H1 (cell line): ENCODE data around the gene FMN2. TPM values are rescaled to one million over a fixed set of nuclear protein-coding genes. Genes with fewer than 3 reads are reported as not detected.

Experiments
- CTCF ChIA-PET: fragments of 300-600 bp; sonication (Branson Sonifier 250); formaldehyde crosslinking; loops from one replicate; lab custom pipeline; 2021; ENCODE audit not compliant: partially characterized antibody; lab: Charles Lee
- POLR2A ChIA-PET: fragments of 300-600 bp; sonication (Branson Sonifier 250); formaldehyde crosslinking; loops from one replicate; lab custom pipeline; 2021; ENCODE audit warnings: inconsistent platforms; ENCODE audit not compliant: partially characterized antibody; lab: Charles Lee
- DNase-seq, 2 experiments: peaks; one replicate each; pipeline versions ENCODE4 v3.0.0 to v3.0.0-alpha.2; 2010 to 2022; ENCODE audit warnings: low spot score in 2 of 2, low read depth in 1 of 2, mixed read lengths in 1 of 2
- FAIRE-seq: peaks from 2 replicates; lab custom pipeline; 2011; peaks lifted over from hg19 to GRCh38; lab: Jason Lieb, UNC
- H2AFZ ChIP-seq: 2 replicates; pipeline ENCODE4 v1.8.1; 2012; ENCODE audit warnings: low read length, inconsistent platforms
- H2AK5ac ChIP-seq: 2 replicates; pipeline ENCODE4 v1.6.1; 2013; ENCODE audit warnings: low read depth, low read length
- H2BK120ac ChIP-seq: replicated peaks from 2 replicates; pipeline ENCODE3; 2013; ENCODE audit warnings: low read depth, low read length, inconsistent platforms
- H2BK12ac ChIP-seq: 2 replicates; pipeline ENCODE4 v1.6.1; 2013; ENCODE audit warnings: low read depth, low read length
- H2BK15ac ChIP-seq: 2 replicates; pipeline ENCODE4 v1.6.1; 2013; ENCODE audit warnings: low read length
- H2BK20ac ChIP-seq: 2 replicates; pipeline ENCODE4 v1.6.1; 2013; ENCODE audit warnings: low read length
- H2BK5ac ChIP-seq: 2 replicates; pipeline ENCODE4 v1.6.1; 2013; ENCODE audit warnings: low read depth, low read length
- H3K14ac ChIP-seq: 2 replicates; pipeline ENCODE4 v1.6.1; 2013; ENCODE audit warnings: inconsistent platforms; ENCODE audit not compliant: insufficient read length
- H3K18ac ChIP-seq: 2 replicates; pipeline ENCODE4 v1.6.1; 2013; ENCODE audit warnings: low read length; ENCODE audit errors: extremely low read depth
- H3K23ac ChIP-seq: 2 replicates; pipeline ENCODE4 v1.6.1; 2013; ENCODE audit warnings: inconsistent platforms; ENCODE audit not compliant: insufficient read length
- H3K23me2 ChIP-seq: 2 replicates; pipeline ENCODE4 v1.6.1; 2013; ENCODE audit warnings: low read depth, low read length
- H3K27ac ChIP-seq: 2 replicates; pipeline ENCODE4 v1.6.1; 2011; ENCODE audit warnings: low read depth, low read length, inconsistent platforms
- H3K27me3 ChIP-seq, 4 experiments: replicated peaks in 1 of 4; 1 replicate in 1 of 4; 2 replicates in 3 of 4; pipeline versions ENCODE4 v1.6.1 to v1.8.1; 2011 to 2013; ENCODE audit warnings: low read length in 3 of 4, mild to moderate bottlenecking in 3 of 4, inconsistent platforms in 2 of 4, mixed read lengths in 2 of 4, moderate library complexity in 1 of 4; ENCODE audit not compliant: control insufficient read depth in 3 of 4, insufficient read depth in 3 of 4; ENCODE audit errors: extremely low read depth in 1 of 4
- H3K36me3 ChIP-seq, 4 experiments: 2 replicates each; pipeline versions ENCODE4 v1.6.1 to v1.8.1; 2011 to 2013; ENCODE audit warnings: mild to moderate bottlenecking in 4 of 4, low read length in 3 of 4, moderate library complexity in 2 of 4, control low read depth in 1 of 4, inconsistent platforms in 1 of 4; ENCODE audit not compliant: insufficient read depth in 4 of 4, control insufficient read depth in 2 of 4
- H3K4ac ChIP-seq: replicated peaks from 2 replicates; pipeline ENCODE3; 2013; ENCODE audit warnings: low read length, low read depth, mixed read lengths, inconsistent platforms; ENCODE audit not compliant: insufficient read length
- H3K4me1 ChIP-seq, 4 experiments: replicated peaks in 1 of 4; 1 replicate in 1 of 4; 2 replicates in 3 of 4; pipeline versions ENCODE4 v1.6.1 to v1.8.1; 2011 to 2013; ENCODE audit warnings: low read length in 3 of 4, inconsistent platforms in 2 of 4, mixed read lengths in 1 of 4; ENCODE audit not compliant: insufficient read depth in 4 of 4, control insufficient read depth in 3 of 4
- H3K4me2 ChIP-seq, 2 experiments: 2 replicates each; pipeline versions ENCODE4 v1.6.1 to v1.8.1; 2011 to 2013; ENCODE audit warnings: low read depth in 2 of 2, low read length in 2 of 2, control low read depth in 1 of 2, inconsistent platforms in 1 of 2, mild to moderate bottlenecking in 1 of 2; ENCODE audit not compliant: insufficient read depth in 1 of 2
- H3K4me3 ChIP-seq, 4 experiments: fragments of 200-600, 300-600 bp in 1 of 4; sonication (generic), shearing (Covaris generic), sonication (Bioruptor Twin) in 1 of 4; 2 replicates each; pipeline versions ENCODE4 v1.5.1 to v1.8.1; 2011 to 2016; ENCODE audit warnings: low read length in 4 of 4, low read depth in 3 of 4, control low read depth in 2 of 4, inconsistent platforms in 2 of 4, mild to moderate bottlenecking in 2 of 4, mixed read lengths in 1 of 4, moderate library complexity in 1 of 4; ENCODE audit not compliant: insufficient read depth in 2 of 4; ENCODE audit errors: extremely low read depth in 1 of 4
- H3K56ac ChIP-seq: replicated peaks from 2 replicates; pipeline ENCODE3; 2013; ENCODE audit warnings: low read depth, mild to moderate bottlenecking, mixed read lengths, low read length, inconsistent platforms; ENCODE audit not compliant: insufficient read length
- H3K79me1 ChIP-seq: 2 replicates; pipeline ENCODE4 v1.6.1; 2013; ENCODE audit warnings: low read depth, low read length, control low read depth
- H3K79me2 ChIP-seq, 2 experiments: 2 replicates each; pipeline versions ENCODE4 v1.6.1 to v1.8.1; 2012 to 2013; ENCODE audit warnings: low read length in 2 of 2, mild to moderate bottlenecking in 2 of 2, inconsistent platforms in 1 of 2; ENCODE audit not compliant: insufficient read depth in 2 of 2, control insufficient read depth in 1 of 2
- H3K9ac ChIP-seq, 4 experiments: replicated peaks in 1 of 4; 1 replicate in 1 of 4; 2 replicates in 3 of 4; pipeline versions ENCODE4 v1.6.1 to v1.8.1; 2011 to 2013; ENCODE audit warnings: low read depth in 3 of 4, low read length in 3 of 4, control low read depth in 2 of 4, mild to moderate bottlenecking in 2 of 4, moderate library complexity in 2 of 4, inconsistent platforms in 1 of 4; ENCODE audit errors: extremely low read depth in 1 of 4
- H3K9me3 ChIP-seq, 2 experiments: 2 replicates each; pipeline versions ENCODE4 v1.6.1 to v1.8.1; 2012 to 2013; ENCODE audit warnings: mild to moderate bottlenecking in 2 of 2, moderate library complexity in 2 of 2, control low read depth in 1 of 2, inconsistent platforms in 1 of 2, low read depth in 1 of 2, low read length in 1 of 2, mixed read lengths in 1 of 2; ENCODE audit not compliant: insufficient read depth in 2 of 2
- H4K20me1 ChIP-seq, 2 experiments: replicated peaks in 1 of 2; 2 replicates each; pipeline versions ENCODE3 to v1.8.1; 2011 to 2013; ENCODE audit warnings: inconsistent platforms in 2 of 2, low read length in 2 of 2, mild to moderate bottlenecking in 1 of 2; ENCODE audit not compliant: insufficient read depth in 2 of 2, control insufficient read depth in 1 of 2
- H4K5ac ChIP-seq: 2 replicates; pipeline ENCODE4 v1.6.1; 2013; ENCODE audit warnings: low read length, low read depth, mixed read lengths, inconsistent platforms; ENCODE audit not compliant: insufficient read length
- H4K8ac ChIP-seq: 2 replicates; pipeline ENCODE4 v1.8.0; 2013; ENCODE audit warnings: mild to moderate bottlenecking, moderate library complexity, low read length, inconsistent platforms; ENCODE audit not compliant: insufficient read depth; ENCODE audit errors: extremely low read depth
- H4K91ac ChIP-seq: replicated peaks from 2 replicates; pipeline ENCODE3; 2013; ENCODE audit warnings: low read length, mixed read lengths, inconsistent platforms; ENCODE audit not compliant: insufficient read length
- EP300 ChIP-seq, 2 experiments: IDR thresholded peaks; 1 replicate in 1 of 2; 2 replicates in 1 of 2; pipeline ENCODE4 v1.6.1; 2011 to 2012; ENCODE audit warnings: low read depth in 2 of 2, low read length in 2 of 2, mild to moderate bottlenecking in 2 of 2, borderline replicate concordance in 1 of 2, inconsistent platforms in 1 of 2, moderate library complexity in 1 of 2
- GTF2F1 ChIP-seq: IDR thresholded peaks from 2 replicates; pipeline ENCODE4 v1.6.1; 2012; ENCODE audit warnings: low read depth, low read length, improper control_type of control experiment, borderline replicate concordance
- HDAC2 ChIP-seq, 2 experiments: fragments of 300-600 bp in 1 of 2; sonication (generic) in 1 of 2; IDR thresholded peaks; 2 replicates each; pipeline ENCODE4 v1.6.1; 2011 to 2012; ENCODE audit warnings: low read depth in 2 of 2, low read length in 2 of 2, mild to moderate bottlenecking in 2 of 2, moderate library complexity in 2 of 2, borderline replicate concordance in 1 of 2, inconsistent platforms in 1 of 2
- JUN ChIP-seq: IDR thresholded peaks from 2 replicates; pipeline ENCODE4 v1.6.1; 2011; ENCODE audit warnings: low read depth, mild to moderate bottlenecking, improper control_type of control experiment, low read length
- KDM5A ChIP-seq: fragments of 200-600 bp; IDR thresholded peaks from 2 replicates; pipeline ENCODE4 v1.7.1; 2012; ENCODE audit warnings: mild to moderate bottlenecking, low read length, inconsistent platforms, mixed read lengths
- POU5F1 ChIP-seq: IDR thresholded peaks from 2 replicates; pipeline ENCODE4 v1.6.1; 2011; ENCODE audit warnings: low read depth, mild to moderate bottlenecking, low read length, moderate library complexity
- RFX5 ChIP-seq: IDR thresholded peaks from 2 replicates; pipeline ENCODE4 v1.6.1; 2011; ENCODE audit warnings: low read depth, low read length, improper control_type of control experiment, borderline replicate concordance
- SIN3A ChIP-seq, 2 experiments: IDR thresholded peaks in 1 of 2; conservative IDR thresholded peaks in 1 of 2; 2 replicates each; pipeline ENCODE4 v1.6.1; 2011 to 2012; ENCODE audit warnings: low read length in 2 of 2, improper control_type of control experiment in 1 of 2, low read depth in 1 of 2, mild to moderate bottlenecking in 1 of 2
- SIRT6 ChIP-seq: IDR thresholded peaks from one replicate; pipeline ENCODE4 v1.7.1; 2012; ENCODE audit warnings: low read length, inconsistent platforms
- SP2 ChIP-seq: IDR thresholded peaks from 2 replicates; pipeline ENCODE4 v1.6.1; 2012; ENCODE audit warnings: mild to moderate bottlenecking, low read length, inconsistent platforms
- TBP ChIP-seq: IDR thresholded peaks from 2 replicates; pipeline ENCODE4 v1.6.1; 2011; ENCODE audit warnings: low read depth, low read length, improper control_type of control experiment
- TCF12 ChIP-seq: IDR thresholded peaks from 2 replicates; pipeline ENCODE4 v1.6.1; 2011; ENCODE audit warnings: low read depth, mild to moderate bottlenecking, low read length
- WGBS, 2 experiments: shearing (Covaris generic) in 1 of 2; methylation state at CpG; one replicate each; pipeline versions ENCODE4 v1.1.6 to v1.1.7; 2013 to 2015; ENCODE audit warnings: low lambda C conversion rate in 2 of 2, mixed read lengths in 2 of 2, inconsistent platforms in 1 of 2, low coverage in 1 of 2, missing lambda C conversion rate in 1 of 2; ENCODE audit not compliant: insufficient replicate concordance in 2 of 2, insufficient coverage in 1 of 2, insufficient read length in 1 of 2; ENCODE audit errors: extremely low coverage in 1 of 2, missing lambda C conversion rate in 1 of 2; 5-methylcytosine and 5-hydroxymethylcytosine counted together
- polyA plus RNA-seq, 7 experiments: library from polyadenylated mRNA; depleted of rRNA in 3 of 7; stranded (reverse) in 5 of 7; unstranded in 2 of 7; fragments of >200 nt in 5 of 7; fragments of 200-250 nt in 2 of 7; gene quantifications; 1 replicate in 5 of 7; 2 replicates in 1 of 7; 4 replicates in 1 of 7; pipeline versions ENCODE4 v1.2.1 to v1.2.3, GENCODE V29; 2011 to 2013; ENCODE audit warnings: missing spikeins in 2 of 7, mixed read lengths in 2 of 7
- total RNA-seq: library from RNA; stranded (reverse); fragmentation: NEBNext Ultra II Directional; extraction: Animal tissue kit (Norgen Biotek cat#: 25700); gene quantifications from 2 replicates; pipeline ENCODE4 v1.2.1, GENCODE V29; 2021
- TF ChIP-seq, protein P1 (sequence below): IDR thresholded peaks from 2 replicates; pipeline ENCODE4 v1.6.1; 2012; ENCODE audit warnings: low read length, inconsistent platforms

The FMN2 gene
- total and polyA plus RNA-seq, 2 of the 8 experiments (the other 6 are each of a cell fraction or from before 2014, with no cell fraction given) = 0.83 to 2.0 TPM

DNA sequence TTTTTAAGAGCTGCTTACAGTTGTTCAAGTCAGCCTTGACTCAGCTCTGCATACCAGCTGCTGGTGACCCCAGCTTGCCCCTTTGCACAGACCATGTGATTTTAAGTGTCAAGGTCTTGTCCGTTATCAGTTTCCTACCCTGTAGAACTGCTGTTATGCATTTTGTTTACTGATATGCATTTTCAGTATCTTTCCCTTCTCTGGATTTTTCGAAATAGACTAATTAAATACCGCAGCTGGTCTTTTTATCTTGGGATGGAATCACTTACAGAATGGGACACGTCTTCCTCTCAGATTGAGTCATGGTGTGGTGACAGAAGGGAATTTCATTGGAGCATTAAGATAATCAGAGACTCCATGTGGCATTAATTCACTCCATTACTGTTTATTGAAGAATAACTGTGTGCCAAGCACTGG lies 145.6 kb downstream of the FMN2 start:
- Histone ChIP-seq H2BK15ac (no peak overlapping the region), H3K56ac (no peak overlapping the region), H3K27ac (no peak overlapping the region), H3K9me3 (no peaks in the 10 kb centered on the region), H3K79me1 (no peaks in the 10 kb centered on the region), H2AK5ac (no peak overlapping the region), H3K23ac (no peak overlapping the region), H3K14ac (no peak overlapping the region), H3K18ac (no peak overlapping the region), H2BK120ac (no peak overlapping the region), H4K91ac (no peak overlapping the region), H3K4me1 (no peaks in the 10 kb centered on the region), H4K5ac (no peak overlapping the region), H2BK12ac (no peak overlapping the region), H3K9ac (no peak overlapping the region), H3K4me3 (no peak overlapping the region), H3K23me2 (no peaks in the 10 kb centered on the region), H3K4ac (no peak overlapping the region), H3K36me3 (no peaks in the 10 kb centered on the region), H3K4me2 (no peak overlapping the region), H4K8ac (no peak overlapping the region), H2AFZ (no peak overlapping the region), H4K20me1 (no peaks in the 10 kb centered on the region), H3K27me3 (no peaks in the 10 kb centered on the region), H2BK20ac (no peak overlapping the region), H3K79me2 (no peaks in the 10 kb centered on the region), H2BK5ac (no peak overlapping the region)
- WGBS, 2 experiments = 96% methylated on average over 4 of the region's 4 CpGs; no CpG with 5 or more reads in 1 of the 2 experiments
- no peak for FAIRE-seq
- ChIA-PET POLR2A (no interaction called here), CTCF (interaction anchor here (0.6 to 0.7 kb wide), 3 partner anchors 460 to 602 kb away, joined by 3 read pairs; no protein-coding TSS in a partner anchor)
- no peak for DNase-seq
- TF ChIP-seq JUN (no peak), KDM5A (no peak), SP2 (no peak), RFX5 (no peak), TCF12 (no peak), SIN3A (conservative IDR thresholded peaks at IDR 0.05 in 1 of 2, IDR thresholded peaks at IDR 0.05 in 1 of 2; ENCODE audit: low read depth in 1 of 2, low read length in 2 of 2) (no peak), POU5F1 (no peak), TBP (no peak), EP300 (IDR thresholded peaks at IDR 0.05; ENCODE audit: borderline replicate concordance in 1 of 2, low read depth in 2 of 2, low read length in 2 of 2) (no peak), SIRT6 (no peak), GTF2F1 (no peak), HDAC2 (IDR thresholded peaks at IDR 0.05; ENCODE audit: borderline replicate concordance in 1 of 2, low read depth in 2 of 2, low read length in 2 of 2) (no peak)
- TF ChIP-seq, protein P1, sequence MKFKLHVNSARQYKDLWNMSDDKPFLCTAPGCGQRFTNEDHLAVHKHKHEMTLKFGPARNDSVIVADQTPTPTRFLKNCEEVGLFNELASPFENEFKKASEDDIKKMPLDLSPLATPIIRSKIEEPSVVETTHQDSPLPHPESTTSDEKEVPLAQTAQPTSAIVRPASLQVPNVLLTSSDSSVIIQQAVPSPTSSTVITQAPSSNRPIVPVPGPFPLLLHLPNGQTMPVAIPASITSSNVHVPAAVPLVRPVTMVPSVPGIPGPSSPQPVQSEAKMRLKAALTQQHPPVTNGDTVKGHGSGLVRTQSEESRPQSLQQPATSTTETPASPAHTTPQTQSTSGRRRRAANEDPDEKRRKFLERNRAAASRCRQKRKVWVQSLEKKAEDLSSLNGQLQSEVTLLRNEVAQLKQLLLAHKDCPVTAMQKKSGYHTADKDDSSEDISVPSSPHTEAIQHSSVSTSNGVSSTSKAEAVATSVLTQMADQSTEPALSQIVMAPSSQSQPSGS = no peak
